Transverse colon (tissue), 4 donors: Measurements from ENCODE around the gene DDX17. TPM values are rescaled to one million over a fixed set of nuclear protein-coding genes. Genes with fewer than 3 reads are reported as not detected.
A peak's percentile ranks its signal among the peaks of the same experiment; 100 is the strongest.

Source experiments
- DNase-seq: peaks from one replicate; pipeline ENCODE4 v3.0.0-alpha.2; 2019
- H3K27ac ChIP-seq, 4 donors: fragments of 200-600 bp; sonication (generic); 2 replicates each; pipeline ENCODE4 v1.5.1; 2016 to 2018; ENCODE audit warnings: inconsistent platforms in 4 of 4
- H3K27me3 ChIP-seq: fragments of 200-600 bp; sonication (generic); 2 replicates; pipeline ENCODE4 v1.5.1; 2017; ENCODE audit warnings: inconsistent platforms
- H3K36me3 ChIP-seq, 4 donors: fragments of 200-600 bp; sonication (generic); 2 replicates each; pipeline ENCODE4 v1.5.1; 2017 to 2019; ENCODE audit warnings: inconsistent platforms in 4 of 4
- H3K4me1 ChIP-seq, 4 donors: fragments of 200-600 bp; sonication (generic); 2 replicates each; pipeline ENCODE4 v1.5.1; 2017 to 2020; ENCODE audit warnings: inconsistent platforms in 4 of 4
- H3K4me3 ChIP-seq, 4 donors: fragments of 200-600 bp; sonication (generic); 1 replicate in 1 of 4; 2 replicates in 3 of 4; pipeline versions ENCODE4 v1.5.1 to v1.6.1; 2017 to 2019; ENCODE audit warnings: inconsistent platforms in 4 of 4
- H3K9me3 ChIP-seq, 2 donors: fragments of 200-600 bp; sonication (generic); 2 replicates each; pipeline ENCODE4 v1.5.1; 2017 to 2019; ENCODE audit warnings: inconsistent platforms in 2 of 2
- CTCF ChIP-seq, 5 experiments: fragments of 200-600 bp in 3 of 5; fragments of 450-650 bp in 2 of 5; sonication (generic) in 3 of 5; IDR thresholded peaks; 1 replicate in 2 of 5; 2 replicates in 3 of 5; pipeline ENCODE4 v1.5.1; 2016 to 2017; ENCODE audit warnings: antibody characterized with exemption in 5 of 5, inconsistent platforms in 3 of 5, mild to moderate bottlenecking in 2 of 5, moderate library complexity in 1 of 5
- EP300 ChIP-seq: sonication (generic); formaldehyde crosslinking; IDR thresholded peaks from one replicate; pipeline ENCODE4 v1.6.1; 2017; ENCODE audit warnings: antibody characterized with exemption, low read depth
- POLR2A ChIP-seq: fragments of 450-650 bp; IDR thresholded peaks from one replicate; pipeline ENCODE4 v1.6.1; 2016; ENCODE audit warnings: antibody characterized with exemption, mild to moderate bottlenecking, moderate library complexity
- POLR2AphosphoS5 ChIP-seq, 3 donors: sonication (generic); formaldehyde crosslinking; IDR thresholded peaks; one replicate each; pipeline ENCODE4 v1.6.1; 2016; ENCODE audit warnings: antibody characterized with exemption in 3 of 3
- WGBS, 2 donors: methylation state at CpG; one replicate each; pipeline ENCODE4 v1.1.5; 2018; ENCODE audit warnings: low coverage in 1 of 2; 5-methylcytosine and 5-hydroxymethylcytosine counted together
- in situ Hi-C, 4 donors: fragments of 200-750 bp; cut with MboI; loops; one replicate each; pipeline versions ENCODE4 v1.15.0 to v1.15.1; 2017; ENCODE audit warnings: low sequenced_read_pairs in 3 of 4, low pct_ligation_motif_present in 1 of 4, low pct_unique_long_range_greater_than_20kb in 1 of 4
- intact Hi-C: fragments of 100-400 bp; cut with DNase I; formaldehyde crosslinking; loops from one replicate; pipeline ENCODE4 v1.15.1; 2023; ENCODE audit warnings: low total_unique reads
- total RNA-seq, 4 donors: library from RNA; depleted of rRNA; stranded (reverse); fragments of >200 nt; gene quantifications; one replicate each; pipeline ENCODE4 v1.1.0, GENCODE V29; 2016

Gene DDX17
- total RNA-seq = 1,000 to 10,000 TPM in 1 of 4 donors, 100 to 1,000 TPM in 3; 506 to 1,034 (median 728) TPM

GRCh38 chr22:38506118-38506962 is at the start of gene DDX17:
Gene DDX17, minus strand, starts transcription at chr22:38506311.
- Histone ChIP-seq H3K27ac (peak within 1 kb of the TSS; percentile 97 to 100 (median 98)), H3K36me3 (peaks cover 0 to 3% (median 0%) of the 10 kb centered on the region in 4 donors), H3K9me3 (no peaks in the 10 kb centered on the region), H3K4me3 (peak within 1 kb of the TSS; percentile 67 to 90 (median 82)), H3K4me1 (peaks cover 15 to 39% (median 28%) of the 10 kb centered on the region in 4 donors), H3K27me3 (no peaks in the 10 kb centered on the region)
- TF ChIP-seq EP300 = no peak
- peak; percentile 82 for TF ChIP-seq POLR2A
- peak in 3 of 5 experiments; percentile 24 to 64 (median 55) for TF ChIP-seq CTCF (IDR thresholded peaks at IDR 0.05)
- TF ChIP-seq POLR2AphosphoS5 (IDR thresholded peaks at IDR 0.05) = peak; percentile 81 to 94 (median 86)
- intact Hi-C loops (loop anchor here (2.0 kb wide), 1 partner anchor 62 kb away; no protein-coding TSS in a partner anchor), in situ Hi-C loops (no loop called here)
- WGBS, 2 donors = 3% methylated on average over 59 of the region's 83 CpGs; no CpG with 5 or more reads in 1 of the 2 donors
- DNase-seq = peak; percentile 95

- Histone ChIP-seq H3K9me3 (no peaks in the 10 kb centered on the region), H3K4me1 (no peaks in the 10 kb centered on the region), H3K4me3 (no peak overlapping the region), H3K27me3 (no peaks in the 10 kb centered on the region), H3K27ac (no peak overlapping the region), H3K36me3 (no peaks in the 10 kb centered on the region)
- intact Hi-C loops = no loop called here
- 83 to 90% methylated on average over 3 of the region's 3 CpGs for WGBS, 2 donors
- no peak for DNase-seq
- in situ Hi-C loops = loop anchor here in 1 of 4 donors (25.0 kb wide), 1 partner anchor 492 kb away; the partner anchor contains the start of gene PICK1
- TF ChIP-seq POLR2AphosphoS5 (IDR thresholded peaks at IDR 0.05) (no peak), CTCF (IDR thresholded peaks at IDR 0.05) (no peak), POLR2A (no peak), EP300 (no peak)
Observed at GRCh38 chr22:38554281-38554680, 48.2 kb upstream of the DDX17 start.

GRCh38 chr22:38549101-38549894 is 43.2 kb upstream of the DDX17 start:
- H3K27ac ChIP-seq = no peak overlapping the region
- in situ Hi-C loops (no loop called here), intact Hi-C loops (no loop called here)
- DNase-seq = no peak
- H3K4me3 ChIP-seq = no peak overlapping the region
- TF ChIP-seq EP300 = no peak
- TF ChIP-seq POLR2A = no peak
- TF ChIP-seq POLR2AphosphoS5 (IDR thresholded peaks at IDR 0.05) = no peak
- no peak for TF ChIP-seq CTCF (IDR thresholded peaks at IDR 0.05)
- no peaks in the 10 kb centered on the region for H3K36me3 ChIP-seq
- H3K9me3 ChIP-seq = peaks cover 0 to 1% of the 10 kb centered on the region in 2 donors
- H3K4me1 ChIP-seq = no peaks in the 10 kb centered on the region
- H3K27me3 ChIP-seq = no peaks in the 10 kb centered on the region
- WGBS, 2 donors = 46 to 62% methylated on average over 3 to 7 of the region's 7 CpGs

- no peaks in the 10 kb centered on the region for H3K27me3 ChIP-seq
- 46 to 55% methylated on average over 1 to 2 of the region's 2 CpGs for WGBS, 2 donors
- TF ChIP-seq POLR2AphosphoS5 (IDR thresholded peaks at IDR 0.05) (no peak), CTCF (IDR thresholded peaks at IDR 0.05) (no peak), EP300 (no peak), POLR2A (no peak)
- intact Hi-C loops = no loop called here
- peaks cover 0 to 7% of the 10 kb centered on the region in 2 donors for H3K9me3 ChIP-seq
- H3K4me1 ChIP-seq = no peaks in the 10 kb centered on the region
- in situ Hi-C loops = no loop called here
- no peak overlapping the region for H3K4me3 ChIP-seq
- no peak for DNase-seq
- H3K27ac ChIP-seq = no peak overlapping the region
- no peaks in the 10 kb centered on the region for H3K36me3 ChIP-seq
Observed at GRCh38 chr22:38540701-38541100, 34.6 kb upstream of the DDX17 start.
